Prostate gland (tissue), 2 donors: ENCODE results near the gene FIBCD1. TPM values are rescaled to one million over a fixed set of nuclear protein-coding genes. Genes with fewer than 3 reads are reported as not detected.

Experiments used
- DNase-seq: peaks from one replicate; pipeline ENCODE4 v3.0.0-alpha.2; 2019; ENCODE audit warnings: low spot score
- H3K27ac ChIP-seq, 2 donors: fragments of 200-600 bp; sonication (generic); 2 replicates each; pipeline ENCODE4 v1.5.1; 2017 to 2019
- H3K27me3 ChIP-seq: fragments of 200-600 bp; sonication (generic); replicated peaks from 2 replicates; pipeline ENCODE4 v1.5.1; 2019; ENCODE audit not compliant: insufficient read depth
- H3K36me3 ChIP-seq, 2 donors: fragments of 200-600 bp; sonication (generic); 1 replicate in 1 of 2; 2 replicates in 1 of 2; pipeline versions ENCODE4 v1.5.1 to v1.8.1; 2017 to 2019
- H3K4me1 ChIP-seq: fragments of 200-600 bp; sonication (generic); replicated peaks from 2 replicates; pipeline ENCODE4 v1.5.1; 2019
- H3K4me3 ChIP-seq, 2 donors: fragments of 200-600 bp; sonication (generic); 2 replicates each; pipeline ENCODE4 v1.5.1; 2017 to 2019
- H3K9me3 ChIP-seq: fragments of 200-600 bp; sonication (generic); 2 replicates; pipeline ENCODE4 v1.5.1; 2017
- POLR2A ChIP-seq: fragments of 450-650 bp; IDR thresholded peaks from one replicate; pipeline ENCODE4 v1.6.1; 2016; ENCODE audit warnings: antibody characterized with exemption, mild to moderate bottlenecking
- POLR2AphosphoS5 ChIP-seq: sonication (generic); formaldehyde crosslinking; IDR thresholded peaks from one replicate; pipeline ENCODE4 v1.6.1; 2017; ENCODE audit warnings: antibody characterized with exemption
- WGBS: methylation state at CpG from one replicate; pipeline ENCODE4 v1.1.5; 2018; 5-methylcytosine and 5-hydroxymethylcytosine counted together
- intact Hi-C: fragments of 100-400 bp; cut with DNase I; formaldehyde crosslinking; loops from one replicate; pipeline ENCODE4 v1.14.2; 2022
- total RNA-seq, 2 donors: library from RNA; depleted of rRNA; stranded (reverse); fragments of >200 nt; gene quantifications; one replicate each; pipeline ENCODE4 v1.1.0, GENCODE V29; 2016
- TF ChIP-seq, protein P1 (sequence below), 4 experiments: fragments of 200-600 bp in 2 of 4; fragments of 450-650 bp in 2 of 4; sonication (generic) in 2 of 4; IDR thresholded peaks; 1 replicate in 3 of 4; 2 replicates in 1 of 4; pipeline ENCODE4 v1.5.1; 2016 to 2019; ENCODE audit warnings: antibody characterized with exemption in 4 of 4, mild to moderate bottlenecking in 2 of 4, moderate library complexity in 2 of 4

The FIBCD1 gene
- total RNA-seq, 2 donors from 2014 or later: 0.36 to 13.2 TPM

GRCh38 chr9:130922893-130923610 lies 16.0 kb downstream of the FIBCD1 start:
- no peak overlapping the region for H3K4me3 ChIP-seq
- H3K27ac ChIP-seq: no peak overlapping the region
- no peaks in the 10 kb centered on the region for H3K36me3 ChIP-seq
- H3K27me3 ChIP-seq: no peaks in the 10 kb centered on the region
- no peaks in the 10 kb centered on the region for H3K9me3 ChIP-seq
- no peak for TF ChIP-seq POLR2AphosphoS5
- TF ChIP-seq, protein P1, sequence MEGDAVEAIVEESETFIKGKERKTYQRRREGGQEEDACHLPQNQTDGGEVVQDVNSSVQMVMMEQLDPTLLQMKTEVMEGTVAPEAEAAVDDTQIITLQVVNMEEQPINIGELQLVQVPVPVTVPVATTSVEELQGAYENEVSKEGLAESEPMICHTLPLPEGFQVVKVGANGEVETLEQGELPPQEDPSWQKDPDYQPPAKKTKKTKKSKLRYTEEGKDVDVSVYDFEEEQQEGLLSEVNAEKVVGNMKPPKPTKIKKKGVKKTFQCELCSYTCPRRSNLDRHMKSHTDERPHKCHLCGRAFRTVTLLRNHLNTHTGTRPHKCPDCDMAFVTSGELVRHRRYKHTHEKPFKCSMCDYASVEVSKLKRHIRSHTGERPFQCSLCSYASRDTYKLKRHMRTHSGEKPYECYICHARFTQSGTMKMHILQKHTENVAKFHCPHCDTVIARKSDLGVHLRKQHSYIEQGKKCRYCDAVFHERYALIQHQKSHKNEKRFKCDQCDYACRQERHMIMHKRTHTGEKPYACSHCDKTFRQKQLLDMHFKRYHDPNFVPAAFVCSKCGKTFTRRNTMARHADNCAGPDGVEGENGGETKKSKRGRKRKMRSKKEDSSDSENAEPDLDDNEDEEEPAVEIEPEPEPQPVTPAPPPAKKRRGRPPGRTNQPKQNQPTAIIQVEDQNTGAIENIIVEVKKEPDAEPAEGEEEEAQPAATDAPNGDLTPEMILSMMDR (IDR thresholded peaks at IDR 0.05): no peak
- TF ChIP-seq POLR2A: no peak
- no peak for DNase-seq
- H3K4me1 ChIP-seq: no peaks in the 10 kb centered on the region
- WGBS: 88% methylated on average over 16 of the region's 16 CpGs
- intact Hi-C loops: no loop called here

GRCh38 chr9:130921989-130922892 lies 16.8 kb downstream of the FIBCD1 start:
- TF ChIP-seq POLR2A (no peak), POLR2AphosphoS5 (no peak)
- TF ChIP-seq, protein P1 (IDR thresholded peaks at IDR 0.05): no peak
- H3K4me3 ChIP-seq: no peak overlapping the region
- H3K27ac ChIP-seq: no peak overlapping the region
- no peaks in the 10 kb centered on the region for H3K4me1 ChIP-seq
- 86% methylated on average over 28 of the region's 31 CpGs for WGBS
- H3K9me3 ChIP-seq: no peaks in the 10 kb centered on the region
- intact Hi-C loops: no loop called here
- no peak for DNase-seq
- no peaks in the 10 kb centered on the region for H3K36me3 ChIP-seq
- H3K27me3 ChIP-seq: no peaks in the 10 kb centered on the region

- DNase-seq: no peak
Observed at GRCh38 chr9:130921300-130921988, 17.6 kb downstream of the FIBCD1 start.

GRCh38 chr9:130920762-130921299 lies 18.2 kb downstream of the FIBCD1 start:
- intact Hi-C loops: no loop called here
- no peak overlapping the region for H3K27ac ChIP-seq
- H3K9me3 ChIP-seq: no peaks in the 10 kb centered on the region
- 92% methylated on average over 14 of the region's 14 CpGs for WGBS
- H3K4me1 ChIP-seq: no peaks in the 10 kb centered on the region
- DNase-seq: no peak
- H3K27me3 ChIP-seq: no peaks in the 10 kb centered on the region
- TF ChIP-seq POLR2AphosphoS5 (no peak), POLR2A (no peak)
- TF ChIP-seq, protein P1 (IDR thresholded peaks at IDR 0.05): no peak
- no peak overlapping the region for H3K4me3 ChIP-seq
- H3K36me3 ChIP-seq: no peaks in the 10 kb centered on the region

More at GRCh38 chr9:130921300-130921988, 17.6 kb downstream of the FIBCD1 start:
- 66% methylated on average over 29 of the region's 29 CpGs for WGBS
- H3K4me1 ChIP-seq: no peaks in the 10 kb centered on the region
- intact Hi-C loops: no loop called here
- no peaks in the 10 kb centered on the region for H3K9me3 ChIP-seq
- no peak overlapping the region for H3K4me3 ChIP-seq
- no peaks in the 10 kb centered on the region for H3K36me3 ChIP-seq
- H3K27me3 ChIP-seq: no peaks in the 10 kb centered on the region
- TF ChIP-seq POLR2A (no peak), POLR2AphosphoS5 (no peak)
- TF ChIP-seq, protein P1 (IDR thresholded peaks at IDR 0.05): no peak
- no peak overlapping the region for H3K27ac ChIP-seq
